ENCODE results near the gene TOE1.

TOE1 gene

GRCh38 chr1:45314266-45314665 lies 25.7 kb upstream of the TOE1 start:
- no peak for FAIRE-seq
- no peak for DNase-seq (ENCODE audit: insufficient read length, low spot score)

GRCh38 chr1:45317166-45317565 lies 22.8 kb upstream of the TOE1 start:
- TF ChIP-seq POLR2A (IDR thresholded peaks at IDR 0.05; ENCODE audit: low read depth, low read length): no peak
- no peak for FAIRE-seq
- DNase-seq (ENCODE audit: insufficient read length, low spot score): no peak

More at GRCh38 chr1:45314266-45314665, 25.7 kb upstream of the TOE1 start:
- no peak for TF ChIP-seq POLR2A (IDR thresholded peaks at IDR 0.05; ENCODE audit: low read depth, low read length)

- no peak for TF ChIP-seq POLR2A (IDR thresholded peaks at IDR 0.05; ENCODE audit: low read depth, low read length)
- no peak for FAIRE-seq
- no peak for DNase-seq (ENCODE audit: insufficient read length, low spot score)
Measured at GRCh38 chr1:45319761-45320160, 20.2 kb upstream of the TOE1 start.

DNA sequence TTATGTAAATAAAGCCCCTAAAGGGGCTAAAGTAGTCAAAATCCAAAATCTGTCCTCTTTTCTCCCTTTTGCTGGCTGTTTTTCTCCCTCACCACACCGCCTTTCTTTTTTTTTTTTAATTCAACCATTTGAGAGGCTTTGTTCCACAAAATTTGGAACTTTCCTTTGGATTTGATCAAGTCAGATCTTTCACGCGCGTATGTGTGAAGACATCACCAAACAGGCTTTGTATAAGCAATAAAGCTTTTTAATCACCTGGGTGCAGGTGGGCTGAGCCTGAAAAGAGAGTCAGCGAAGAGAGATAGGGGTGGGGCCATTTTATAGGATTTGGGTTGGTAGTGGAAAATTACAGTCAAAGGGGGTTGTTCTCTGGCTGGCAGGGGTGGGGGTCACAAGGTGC lies 18.5 kb upstream of the TOE1 start:
- no peak for TF ChIP-seq POLR2A (IDR thresholded peaks at IDR 0.05; ENCODE audit: low read depth, low read length)
- no peak for FAIRE-seq
- DNase-seq (ENCODE audit: insufficient read length, low spot score): no peak

- DNase-seq (ENCODE audit: insufficient read length, low spot score) (no peak), FAIRE-seq (no peak)
- TF ChIP-seq POLR2A (IDR thresholded peaks at IDR 0.05; ENCODE audit: low read depth, low read length): no peak
Measured at GRCh38 chr1:45322486-45323040, 17.4 kb upstream of the TOE1 start.

GRCh38 chr1:45325851-45326506 lies 14.0 kb upstream of the TOE1 start:
- FAIRE-seq: no peak
- no peak for DNase-seq (ENCODE audit: insufficient read length, low spot score)
- TF ChIP-seq POLR2A (IDR thresholded peaks at IDR 0.05; ENCODE audit: low read depth, low read length): no peak

DNA sequence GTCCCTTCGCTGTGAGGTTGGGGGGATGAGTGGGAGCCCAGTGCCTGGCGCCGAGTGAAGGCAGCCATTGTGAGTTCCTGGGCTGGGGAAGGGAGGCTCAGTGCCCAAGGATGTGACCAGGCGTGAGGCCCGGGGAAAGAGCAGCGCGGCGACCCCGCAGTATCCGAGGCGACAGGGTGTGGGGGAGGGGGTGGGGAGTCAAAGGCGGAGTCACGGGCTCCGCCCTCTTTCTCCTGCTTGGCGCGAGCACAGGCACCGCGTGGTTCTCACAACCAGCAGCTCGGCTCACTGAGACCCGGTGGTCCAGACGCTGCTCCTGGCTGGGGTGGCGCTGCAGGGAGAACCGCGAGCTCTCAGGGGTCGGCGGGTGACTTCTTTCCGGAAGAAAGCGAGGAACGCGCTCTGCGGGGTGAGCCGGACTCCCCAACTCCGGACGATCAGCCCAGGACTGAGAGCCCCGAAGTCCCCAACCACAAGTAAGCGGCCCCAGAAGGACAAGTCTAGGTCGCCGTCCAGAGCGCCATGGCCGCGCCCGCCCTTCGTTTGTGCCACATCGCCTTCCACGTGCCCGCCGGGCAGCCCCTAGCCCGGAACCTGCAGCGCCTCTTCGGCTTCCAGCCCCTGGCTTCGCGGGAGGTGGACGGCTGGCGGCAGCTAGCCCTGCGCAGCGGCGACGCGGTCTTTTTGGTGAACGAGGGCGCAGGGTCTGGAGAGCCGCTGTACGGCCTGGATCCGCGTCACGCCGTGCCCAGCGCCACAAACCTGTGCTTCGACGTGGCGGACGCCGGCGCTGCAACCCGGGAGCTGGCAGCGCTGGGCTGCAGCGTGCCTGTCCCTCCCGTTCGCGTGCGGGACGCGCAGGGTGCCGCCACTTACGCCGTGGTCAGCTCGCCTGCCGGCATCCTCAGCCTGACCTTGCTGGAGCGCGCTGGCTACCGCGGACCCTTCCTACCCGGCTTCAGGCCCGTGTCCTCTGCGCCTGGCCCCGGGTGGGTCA lies 13.0 kb upstream of the TOE1 start, which contains the start of gene HPDL:
HPDL (plus strand) TSS at position 269 of the 997 bp plus-strand sequence; CDS start at position 523, 254 bp downstream.
- TF ChIP-seq POLR2A (IDR thresholded peaks at IDR 0.05; ENCODE audit: low read depth, low read length): no peak
- no peak for FAIRE-seq
- DNase-seq (ENCODE audit: insufficient read length, low spot score): no peak

DNA sequence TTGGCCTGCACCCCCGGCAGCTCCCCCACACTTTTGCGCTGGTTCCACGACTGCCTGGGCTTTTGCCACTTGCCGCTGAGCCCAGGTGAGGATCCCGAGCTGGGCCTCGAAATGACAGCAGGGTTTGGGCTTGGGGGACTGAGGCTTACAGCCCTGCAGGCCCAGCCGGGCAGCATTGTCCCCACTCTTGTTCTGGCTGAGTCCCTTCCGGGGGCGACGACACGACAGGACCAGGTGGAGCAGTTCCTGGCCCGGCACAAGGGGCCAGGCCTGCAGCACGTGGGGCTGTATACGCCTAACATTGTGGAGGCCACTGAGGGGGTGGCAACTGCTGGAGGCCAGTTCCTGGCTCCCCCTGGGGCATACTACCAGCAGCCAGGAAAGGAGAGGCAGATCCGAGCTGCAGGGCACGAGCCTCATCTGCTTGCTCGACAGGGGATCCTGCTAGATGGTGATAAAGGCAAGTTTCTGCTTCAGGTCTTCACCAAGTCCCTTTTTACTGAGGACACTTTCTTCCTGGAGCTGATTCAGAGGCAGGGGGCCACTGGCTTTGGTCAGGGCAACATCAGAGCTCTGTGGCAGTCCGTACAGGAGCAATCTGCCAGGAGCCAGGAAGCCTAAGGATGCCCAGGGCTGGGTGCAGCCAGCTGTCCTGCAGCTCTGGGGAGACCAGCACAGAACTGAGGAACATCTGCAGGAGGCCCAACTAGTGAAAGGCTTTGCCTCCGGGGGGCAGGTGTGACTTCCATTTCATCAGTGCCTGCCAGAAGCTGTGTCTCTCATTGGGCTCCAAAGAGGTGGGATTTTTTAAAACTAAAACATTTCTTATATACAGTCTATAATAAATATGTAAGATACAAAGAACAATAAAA lies 12.1 kb upstream of the TOE1 start:
- FAIRE-seq (no peak), DNase-seq (ENCODE audit: insufficient read length, low spot score) (no peak)
- TF ChIP-seq POLR2A (IDR thresholded peaks at IDR 0.05; ENCODE audit: low read depth, low read length): no peak

DNA sequence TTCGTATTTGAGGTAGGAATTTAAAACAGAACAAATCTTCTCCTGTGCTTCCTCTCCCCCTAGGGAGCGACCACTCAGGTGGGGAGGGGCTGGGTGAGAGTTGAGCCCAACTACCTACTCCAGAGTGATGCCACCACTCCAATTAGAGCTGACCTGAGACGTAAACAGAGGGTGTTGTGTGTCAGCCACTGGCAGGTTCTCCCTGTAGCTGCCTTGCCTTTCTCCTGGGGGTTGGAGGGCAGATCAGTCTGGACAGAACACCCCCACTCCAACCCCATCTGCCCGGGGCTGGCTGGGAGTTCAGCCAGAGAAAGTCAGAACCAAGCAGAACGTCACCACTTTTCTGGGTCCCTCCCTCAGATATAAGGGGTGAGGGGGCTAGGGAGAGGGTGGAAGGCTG lies 11.3 kb upstream of the TOE1 start:
- FAIRE-seq: no peak
- TF ChIP-seq POLR2A (IDR thresholded peaks at IDR 0.05; ENCODE audit: low read depth, low read length): no peak
- no peak for DNase-seq (ENCODE audit: insufficient read length, low spot score)

- FAIRE-seq (no peak), DNase-seq (ENCODE audit: insufficient read length, low spot score) (peak; percentile 51)
- no peak for TF ChIP-seq POLR2A (IDR thresholded peaks at IDR 0.05; ENCODE audit: low read depth, low read length)
Measured at GRCh38 chr1:45329445-45329844, 10.5 kb upstream of the TOE1 start.

DNA sequence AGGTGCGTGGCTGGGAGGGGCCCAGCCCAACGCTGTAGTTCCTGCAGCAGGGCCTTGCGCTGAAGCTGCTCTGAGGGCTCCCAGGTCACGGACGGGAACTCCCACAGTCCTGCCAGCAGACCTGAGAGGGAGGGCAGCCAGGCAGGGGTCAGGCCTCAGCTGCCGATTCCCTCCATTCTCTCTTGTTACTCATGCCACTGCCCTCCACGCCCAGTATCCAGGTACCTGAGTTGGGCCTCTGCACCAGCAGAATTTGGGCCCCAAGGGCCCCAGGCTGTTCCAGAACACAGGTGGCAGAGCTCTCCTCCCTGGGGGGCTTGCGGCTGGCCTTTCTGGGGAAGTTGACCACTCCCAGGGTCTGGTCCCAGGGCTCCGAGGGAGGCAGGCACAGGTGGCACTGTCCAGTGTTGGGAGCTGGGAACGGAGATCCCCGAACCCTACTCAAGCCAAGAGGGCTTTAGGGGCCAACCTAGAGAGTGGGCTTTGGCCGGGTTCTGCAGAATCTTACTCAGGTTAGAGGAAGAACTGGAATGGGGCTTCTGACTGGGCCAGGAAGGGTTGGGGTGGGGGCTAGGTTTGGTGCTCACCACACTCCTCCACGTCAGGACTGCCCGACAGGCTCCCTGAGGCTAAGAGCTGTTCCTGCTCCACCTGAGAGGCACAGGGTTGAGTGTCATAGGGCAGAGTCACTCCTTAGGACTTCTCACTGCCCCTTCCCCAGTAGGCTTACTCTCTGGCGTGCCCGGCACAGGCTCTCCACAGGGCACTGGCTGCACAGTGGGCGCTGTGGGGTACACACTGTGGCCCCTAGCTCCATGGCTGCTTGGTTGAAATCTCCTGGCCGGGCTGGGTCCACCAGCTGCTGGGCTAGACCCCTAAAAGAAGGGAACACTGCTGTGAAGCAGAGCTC lies 8.3 kb upstream of the TOE1 start:
- TF ChIP-seq POLR2A (IDR thresholded peaks at IDR 0.05; ENCODE audit: low read depth, low read length): no peak
- FAIRE-seq (no peak), DNase-seq (ENCODE audit: insufficient read length, low spot score) (no peak)

DNA sequence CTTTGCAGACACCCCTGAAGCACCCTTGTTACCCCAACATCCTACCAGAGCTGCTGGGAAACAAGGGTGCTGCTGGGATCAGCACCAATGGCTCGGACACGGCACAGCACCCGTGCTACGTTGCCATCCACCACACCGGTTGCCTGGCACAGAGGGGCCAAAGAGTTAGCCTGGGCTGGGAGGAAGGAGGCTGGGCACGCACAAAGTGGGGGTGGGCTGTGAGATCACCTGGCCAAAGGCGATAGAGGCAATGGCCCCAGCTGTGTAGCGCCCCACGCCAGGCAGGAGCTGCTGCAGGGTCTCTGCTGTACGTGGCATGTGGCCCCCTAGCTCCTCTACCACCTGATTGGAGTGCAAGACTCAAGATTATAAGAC lies 7.6 kb upstream of the TOE1 start:
- FAIRE-seq (no peak), DNase-seq (ENCODE audit: insufficient read length, low spot score) (no peak)
- no peak for TF ChIP-seq POLR2A (IDR thresholded peaks at IDR 0.05; ENCODE audit: low read depth, low read length)

Data from H54 (cell line).